Kidney (tissue), 14 donors: ENCODE data around the gene RPS6KL1. TPM values are rescaled to one million over a fixed set of nuclear protein-coding genes. Genes with fewer than 3 reads are reported as not detected.

Source experiments
- DNase-seq, 5 donors: peaks; one replicate each; pipeline ENCODE4 v3.0.0-alpha.2; 2013 to 2020
- FAIRE-seq: peaks from 2 replicates; lab custom pipeline; 2012; peaks lifted over from hg19 to GRCh38; lab: Jason Lieb, UNC
- H3K27ac ChIP-seq, 2 donors: one replicate each; pipeline ENCODE4 v1.7.0; 2013; ENCODE audit warnings: low read depth in 2 of 2, low read length in 2 of 2, inconsistent platforms in 1 of 2
- H3K27me3 ChIP-seq: one replicate; pipeline ENCODE4 v1.7.1; 2013; ENCODE audit warnings: low read length, inconsistent platforms; ENCODE audit not compliant: control insufficient read depth, insufficient read depth
- H3K36me3 ChIP-seq, 3 donors: one replicate each; pipeline versions ENCODE4 v1.7.0 to v1.7.1; 2013; ENCODE audit warnings: low read length in 3 of 3, control low read depth in 1 of 3, inconsistent platforms in 1 of 3; ENCODE audit not compliant: insufficient read depth in 3 of 3, control insufficient read depth in 2 of 3
- H3K4me1 ChIP-seq, 3 donors: one replicate each; pipeline versions ENCODE4 v1.7.0 to v1.7.1; 2013; ENCODE audit warnings: low read length in 3 of 3, inconsistent platforms in 1 of 3, low read depth in 1 of 3; ENCODE audit not compliant: control insufficient read depth in 2 of 3, insufficient read depth in 2 of 3
- H3K4me3 ChIP-seq, 3 donors: one replicate each; pipeline versions ENCODE4 v1.7.0 to v1.8.1; 2013; ENCODE audit warnings: low read length in 3 of 3, control low read depth in 1 of 3, inconsistent platforms in 1 of 3
- H3K9ac ChIP-seq, 3 donors: one replicate each; pipeline versions ENCODE4 v1.7.0 to v1.7.1; 2013; ENCODE audit warnings: low read length in 3 of 3, control low read depth in 1 of 3, inconsistent platforms in 1 of 3
- H3K9me3 ChIP-seq, 3 donors: one replicate each; pipeline versions ENCODE4 v1.7.0 to v1.7.1; 2013; ENCODE audit warnings: low read length in 3 of 3, control low read depth in 1 of 3, inconsistent platforms in 1 of 3; ENCODE audit not compliant: control insufficient read depth in 2 of 3, insufficient read depth in 1 of 3
- CTCF ChIP-seq: IDR thresholded peaks from 3 replicates; pipeline ENCODE4 v1.5.1; 2012; ENCODE audit warnings: mild to moderate bottlenecking, moderate library complexity, borderline replicate concordance; ENCODE audit not compliant: insufficient read depth; ENCODE audit errors: extremely low read depth
- intact Hi-C: fragments of 100-400 bp; cut with DNase I; formaldehyde crosslinking; loops from one replicate; pipeline ENCODE4 v1.11.1; 2022
- polyA plus RNA-seq: library from polyadenylated mRNA; stranded (reverse); fragments of 350-450 nt; fragmentation: Illumina TruSeq; extraction: RNeasy Lipid Tissue Mini Kit (QIAGEN cat#74804); gene quantifications from one replicate; pipeline ENCODE4 v1.2.3, GENCODE V29; 2014; ENCODE audit warnings: low read depth, low replicate concordance; ENCODE audit not compliant: insufficient read depth
- total RNA-seq: library from RNA; stranded (reverse); fragmentation: NEBNext Ultra II Directional; extraction: Animal tissue kit (Norgen Biotek cat#: 25700); gene quantifications from one replicate; pipeline ENCODE4 v1.2.1, GENCODE V29; 2021
- donor health status: control.
- donor health status: control.
- donor health status: control.
- donor health status: control.
- donor health status: control.
- donor health status: DM: yes; HTN: yes; CAD: no.
- donor health status: Normal renal cell carcinoma (clear cell type).

Gene RPS6KL1
- total and polyA plus RNA-seq, 2 donors from 2014 or later = 3.7 to 7.9 TPM

- no peak for FAIRE-seq
- Histone ChIP-seq H3K27ac (no peak overlapping the region), H3K4me3 (no peak overlapping the region), H3K27me3 (no peaks in the 10 kb centered on the region), H3K9me3 (no peaks in the 10 kb centered on the region), H3K36me3 (peaks cover 41 to 89% (median 72%) of the 10 kb centered on the region in 3 donors), H3K4me1 (no peaks in the 10 kb centered on the region), H3K9ac (no peak overlapping the region)
- intact Hi-C loops = no loop called here
- TF ChIP-seq CTCF = no peak
- DNase-seq = no peak
Observed at GRCh38 chr14:74898694-74899093, 24.4 kb downstream of the RPS6KL1 start.

GRCh38 chr14:74898083-74898482 is 25.0 kb downstream of the RPS6KL1 start:
- Histone ChIP-seq H3K27ac (no peak overlapping the region), H3K36me3 (peaks cover 41 to 95% (median 76%) of the 10 kb centered on the region in 3 donors), H3K4me3 (no peak overlapping the region), H3K4me1 (no peaks in the 10 kb centered on the region), H3K9ac (no peak overlapping the region), H3K9me3 (no peaks in the 10 kb centered on the region), H3K27me3 (no peaks in the 10 kb centered on the region)
- intact Hi-C loops = no loop called here
- no peak for TF ChIP-seq CTCF
- no peak for FAIRE-seq
- DNase-seq = no peak

GRCh38 chr14:74897642-74898041 is 25.4 kb downstream of the RPS6KL1 start:
- FAIRE-seq (no peak), DNase-seq (no peak)
- Histone ChIP-seq H3K4me1 (no peaks in the 10 kb centered on the region), H3K27ac (no peak overlapping the region), H3K36me3 (peaks cover 41 to 97% (median 74%) of the 10 kb centered on the region in 3 donors), H3K4me3 (no peak overlapping the region), H3K9ac (no peak overlapping the region), H3K27me3 (no peaks in the 10 kb centered on the region), H3K9me3 (no peaks in the 10 kb centered on the region)
- intact Hi-C loops = no loop called here
- TF ChIP-seq CTCF = no peak

GRCh38 chr14:74896400-74896799 is 26.7 kb downstream of the RPS6KL1 start:
- Histone ChIP-seq H3K4me3 (no peak overlapping the region), H3K36me3 (peaks cover 43 to 89% (median 66%) of the 10 kb centered on the region in 3 donors), H3K27ac (no peak overlapping the region), H3K9me3 (no peaks in the 10 kb centered on the region), H3K27me3 (no peaks in the 10 kb centered on the region), H3K9ac (no peak overlapping the region), H3K4me1 (no peaks in the 10 kb centered on the region)
- DNase-seq (no peak), FAIRE-seq (no peak)
- intact Hi-C loops = no loop called here
- TF ChIP-seq CTCF = no peak
